ENCODE data around the gene SEMA3E.
"Not testable (repeated sequence)": the region's sequence is repeated elsewhere in the genome, so short reads cannot be mapped to it uniquely, and the experiment has no call there.

Gene SEMA3E

GRCh38 chr7:83484826-83485225 lies 164.1 kb downstream of the SEMA3E start:
- no peak for DNase-seq

- DNase-seq: no peak
Observed at GRCh38 chr7:83484266-83484665, 164.7 kb downstream of the SEMA3E start.

GRCh38 chr7:83478616-83479015 lies 170.3 kb downstream of the SEMA3E start:
- DNase-seq: no peak

GRCh38 chr7:83476511-83477050 lies 172.4 kb downstream of the SEMA3E start:
- no peak for DNase-seq

GRCh38 chr7:83475420-83475819 lies 173.5 kb downstream of the SEMA3E start:
- DNase-seq: no peak

GRCh38 chr7:83472376-83472775 lies 176.6 kb downstream of the SEMA3E start:
- no peak for DNase-seq

GRCh38 chr7:83469491-83469890 lies 179.4 kb downstream of the SEMA3E start:
- DNase-seq: no peak

GRCh38 chr7:83469076-83469475 lies 179.9 kb downstream of the SEMA3E start:
- DNase-seq: peak; percentile 73

GRCh38 chr7:83468251-83468739 lies 180.6 kb downstream of the SEMA3E start:
- DNase-seq: peak; percentile 99

- no peak for DNase-seq
Observed at GRCh38 chr7:83467493-83467892, 181.4 kb downstream of the SEMA3E start.

- DNase-seq: no peak
Observed at GRCh38 chr7:83466956-83467355, 182.0 kb downstream of the SEMA3E start.

- DNase-seq: no peak
Observed at GRCh38 chr7:83466187-83466923, 182.6 kb downstream of the SEMA3E start.

- DNase-seq: no peak
Observed at GRCh38 chr7:83465643-83466042, 183.3 kb downstream of the SEMA3E start.

GRCh38 chr7:83461820-83462219 lies 187.1 kb downstream of the SEMA3E start:
- not testable (repeated sequence) for DNase-seq

GRCh38 chr7:83459930-83460653 lies 188.8 kb downstream of the SEMA3E start:
- DNase-seq: not testable (repeated sequence)

GRCh38 chr7:83459101-83459929 lies 189.6 kb downstream of the SEMA3E start:
- not testable (repeated sequence) for DNase-seq

- peak; percentile 20 for DNase-seq
Observed at GRCh38 chr7:83457022-83457892, 191.7 kb downstream of the SEMA3E start.

- no peak for DNase-seq
Observed at GRCh38 chr7:83456413-83456812, 192.5 kb downstream of the SEMA3E start.

- no peak for DNase-seq
Observed at GRCh38 chr7:83455612-83456011, 193.3 kb downstream of the SEMA3E start.

- no peak for DNase-seq
Observed at GRCh38 chr7:83452256-83452655, 196.7 kb downstream of the SEMA3E start.

- no peak for DNase-seq
Observed at GRCh38 chr7:83451501-83452045, 197.4 kb downstream of the SEMA3E start.

Data from fibroblast of skin of abdomen (primary cell).